Osteocyte (in vitro differentiated cells): ENCODE measurements around the gene TMEM217. TPM values are rescaled to one million over a fixed set of nuclear protein-coding genes. Genes with fewer than 3 reads are reported as not detected.
"Not testable (repeated sequence)": the region's sequence is repeated elsewhere in the genome, so short reads cannot be mapped to it uniquely, and the experiment has no call there.

ENCODE experiments used
- DNase-seq: peaks from one replicate; pipeline ENCODE4 v3.0.0; 2021; ENCODE audit warnings: mixed read lengths; ENCODE audit not compliant: unreplicated experiment; ENCODE audit errors: extremely low spot score
- H3K27ac Mint-ChIP-seq: one replicate; pipeline ENCODE4 v1.8.0; 2021; ENCODE audit warnings: mild to moderate bottlenecking, mixed read lengths; ENCODE audit not compliant: unreplicated experiment
- H3K27me3 Mint-ChIP-seq: one replicate; pipeline ENCODE4 v1.8.0; 2021; ENCODE audit warnings: mixed read lengths; ENCODE audit not compliant: unreplicated experiment
- H3K36me3 Mint-ChIP-seq: one replicate; pipeline ENCODE4 v1.8.0; 2021; ENCODE audit warnings: mixed read lengths; ENCODE audit not compliant: unreplicated experiment
- H3K4me1 Mint-ChIP-seq: one replicate; pipeline ENCODE4 v1.8.0; 2021; ENCODE audit warnings: mixed read lengths; ENCODE audit not compliant: unreplicated experiment
- H3K4me3 Mint-ChIP-seq: one replicate; pipeline ENCODE4 v1.8.0; 2021; ENCODE audit warnings: mild to moderate bottlenecking, moderate library complexity, mixed read lengths; ENCODE audit not compliant: unreplicated experiment
- H3K9me3 Mint-ChIP-seq: one replicate; pipeline ENCODE4 v1.8.0; 2021; ENCODE audit warnings: mixed read lengths; ENCODE audit not compliant: unreplicated experiment
- total RNA-seq: library from RNA; stranded (reverse); gene quantifications from 2 replicates; pipeline ENCODE4 v1.2.1, GENCODE V29; 2021
- TF ChIP-seq, protein P1 (sequence below): fragments of 200-600 bp; sonication (generic); IDR thresholded peaks from 2 replicates; pipeline ENCODE4 v1.5.0; 2021; ENCODE audit warnings: antibody characterized with exemption, mild to moderate bottlenecking, moderate library complexity

Gene TMEM217
- total RNA-seq, 1 donor from 2014 or later, result 3.5 TPM

DNA sequence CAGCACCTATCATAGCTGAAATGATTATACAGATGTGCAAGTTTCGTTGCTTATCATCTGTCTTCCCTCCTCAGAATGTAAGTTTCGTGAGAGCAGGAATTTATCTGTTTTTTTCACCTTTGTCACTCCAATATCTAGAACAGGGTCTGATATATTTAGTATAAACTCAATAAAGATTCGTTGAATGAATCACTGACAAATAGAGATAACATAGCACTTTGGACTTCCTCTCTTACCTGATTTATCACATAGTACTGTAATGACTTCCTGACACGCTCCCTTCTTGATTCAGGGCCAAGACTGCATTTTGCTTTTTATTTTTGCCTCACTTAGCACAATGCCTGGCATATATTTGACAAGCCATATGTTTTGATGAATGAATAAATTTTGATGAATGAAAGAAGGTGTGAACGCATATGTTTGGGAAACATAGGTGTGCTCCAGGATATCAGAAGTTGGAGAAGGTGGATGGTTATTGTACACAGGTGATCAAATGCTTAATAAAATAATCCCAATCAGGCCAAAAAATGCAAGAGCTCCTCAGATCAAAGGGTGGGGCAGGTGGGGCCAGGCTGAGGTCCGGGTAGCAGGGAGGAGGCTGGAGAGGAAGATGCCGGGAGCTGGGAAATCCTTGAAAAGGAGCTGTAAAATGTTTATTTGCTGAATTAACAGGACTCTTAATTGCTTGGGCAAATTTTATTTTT is 55.0 kb downstream of the TMEM217 start:
- DNase-seq, result no peak
- Mint-ChIP-seq H3K36me3 (no peaks in the 10 kb centered on the region), H3K4me3 (no peak overlapping the region), H3K27me3 (peaks cover 16% of the 10 kb centered on the region), H3K9me3 (no peaks in the 10 kb centered on the region), H3K27ac (no peak overlapping the region), H3K4me1 (no peaks in the 10 kb centered on the region)
- TF ChIP-seq, protein P1, sequence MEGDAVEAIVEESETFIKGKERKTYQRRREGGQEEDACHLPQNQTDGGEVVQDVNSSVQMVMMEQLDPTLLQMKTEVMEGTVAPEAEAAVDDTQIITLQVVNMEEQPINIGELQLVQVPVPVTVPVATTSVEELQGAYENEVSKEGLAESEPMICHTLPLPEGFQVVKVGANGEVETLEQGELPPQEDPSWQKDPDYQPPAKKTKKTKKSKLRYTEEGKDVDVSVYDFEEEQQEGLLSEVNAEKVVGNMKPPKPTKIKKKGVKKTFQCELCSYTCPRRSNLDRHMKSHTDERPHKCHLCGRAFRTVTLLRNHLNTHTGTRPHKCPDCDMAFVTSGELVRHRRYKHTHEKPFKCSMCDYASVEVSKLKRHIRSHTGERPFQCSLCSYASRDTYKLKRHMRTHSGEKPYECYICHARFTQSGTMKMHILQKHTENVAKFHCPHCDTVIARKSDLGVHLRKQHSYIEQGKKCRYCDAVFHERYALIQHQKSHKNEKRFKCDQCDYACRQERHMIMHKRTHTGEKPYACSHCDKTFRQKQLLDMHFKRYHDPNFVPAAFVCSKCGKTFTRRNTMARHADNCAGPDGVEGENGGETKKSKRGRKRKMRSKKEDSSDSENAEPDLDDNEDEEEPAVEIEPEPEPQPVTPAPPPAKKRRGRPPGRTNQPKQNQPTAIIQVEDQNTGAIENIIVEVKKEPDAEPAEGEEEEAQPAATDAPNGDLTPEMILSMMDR, result no peak

DNA sequence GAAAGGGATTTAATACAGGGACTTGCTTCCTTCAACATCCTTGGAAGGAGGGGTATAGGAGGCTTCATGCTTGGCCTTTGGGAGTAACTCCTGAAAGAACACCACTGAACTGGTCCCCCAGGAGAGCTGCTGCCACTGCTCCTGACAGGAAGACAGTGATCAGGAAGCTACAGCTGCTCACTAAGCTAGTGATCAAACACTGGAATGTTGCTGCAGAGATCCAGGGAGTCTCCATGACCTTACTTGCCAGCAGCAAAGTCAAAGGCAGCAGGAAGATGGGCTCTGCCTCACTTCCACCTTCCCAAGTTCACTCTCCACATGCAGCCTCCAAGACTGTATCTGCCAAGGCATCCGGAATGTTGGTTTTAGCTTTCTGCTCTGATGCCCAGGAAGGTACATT is 56.2 kb downstream of the TMEM217 start:
- Mint-ChIP-seq H3K36me3 (no peaks in the 10 kb centered on the region), H3K27ac (no peak overlapping the region), H3K4me1 (no peaks in the 10 kb centered on the region), H3K9me3 (no peaks in the 10 kb centered on the region), H3K4me3 (no peak overlapping the region), H3K27me3 (peaks cover 16% of the 10 kb centered on the region)
- TF ChIP-seq, protein P1, result no peak
- no peak for DNase-seq

DNA sequence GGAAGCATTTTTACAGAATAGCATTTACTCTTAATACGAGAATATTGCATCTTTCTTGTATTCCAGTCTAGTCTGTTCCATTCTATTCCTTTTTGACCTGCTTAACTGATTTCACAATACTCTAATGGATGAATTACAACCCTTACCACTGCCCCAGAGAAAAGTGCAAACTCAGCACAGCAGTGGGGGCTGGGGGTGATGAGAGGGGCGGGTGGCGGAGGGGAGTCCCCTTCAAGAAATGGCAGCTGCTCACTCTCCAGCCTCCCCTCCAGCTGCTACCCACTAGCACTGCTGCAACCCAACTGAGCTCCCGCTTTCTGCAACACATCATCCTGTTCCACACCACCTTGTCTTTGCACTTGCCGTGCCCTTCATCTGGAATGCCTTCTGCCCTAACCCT is 57.9 kb downstream of the TMEM217 start:
- Mint-ChIP-seq H3K36me3 (no peaks in the 10 kb centered on the region), H3K4me3 (no peak overlapping the region), H3K27ac (no peak overlapping the region), H3K27me3 (peaks cover 16% of the 10 kb centered on the region), H3K9me3 (no peaks in the 10 kb centered on the region), H3K4me1 (no peaks in the 10 kb centered on the region)
- DNase-seq, result no peak
- TF ChIP-seq, protein P1, result no peak

DNA sequence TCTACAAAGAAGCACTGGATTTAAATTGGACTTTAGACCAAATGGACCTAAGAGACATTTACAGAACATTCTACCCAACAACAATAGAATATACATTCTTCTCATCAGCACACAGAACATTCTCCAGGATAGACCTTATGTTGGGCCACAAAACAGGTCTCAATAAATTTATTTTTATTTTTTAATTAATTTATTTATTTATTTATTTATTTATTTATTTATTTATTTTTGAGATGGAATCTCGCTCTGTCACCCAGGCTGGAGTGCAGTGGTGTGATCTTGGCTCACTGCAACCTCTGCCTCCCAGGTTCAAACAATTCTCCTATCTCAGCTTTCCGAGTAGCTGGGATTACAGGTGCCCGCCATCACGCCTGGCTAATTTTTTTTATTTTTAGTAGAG is 61.5 kb downstream of the TMEM217 start:
- not testable (repeated sequence) for H3K4me1 Mint-ChIP-seq, H3K36me3 Mint-ChIP-seq, H3K27ac Mint-ChIP-seq, H3K4me3 Mint-ChIP-seq, DNase-seq, H3K9me3 Mint-ChIP-seq
- peaks cover 13% of the 10 kb centered on the region for H3K27me3 Mint-ChIP-seq

DNA sequence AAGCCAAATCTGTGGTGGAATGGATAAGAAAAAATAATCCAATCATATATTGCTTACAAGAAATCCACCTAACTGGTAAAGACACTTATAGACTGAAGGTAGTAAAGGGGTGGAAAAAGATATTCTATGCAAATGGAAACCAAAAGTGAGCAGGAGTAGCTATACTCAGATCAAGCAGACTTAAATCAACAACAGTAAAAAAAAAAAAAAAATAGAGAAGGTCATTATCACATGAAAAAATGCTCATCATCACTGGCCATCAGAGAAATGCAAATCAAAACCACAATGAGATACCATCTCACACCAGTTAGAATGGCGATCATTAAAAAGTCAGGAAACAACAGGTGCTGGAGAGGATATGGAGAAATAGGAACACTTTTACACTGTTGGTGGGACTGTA is 63.1 kb downstream of the TMEM217 start:
- not testable (repeated sequence) for H3K36me3 Mint-ChIP-seq, H3K27ac Mint-ChIP-seq, DNase-seq, H3K9me3 Mint-ChIP-seq, H3K4me3 Mint-ChIP-seq, H3K27me3 Mint-ChIP-seq
- H3K4me1 Mint-ChIP-seq, result peaks cover 10% of the 10 kb centered on the region

DNA sequence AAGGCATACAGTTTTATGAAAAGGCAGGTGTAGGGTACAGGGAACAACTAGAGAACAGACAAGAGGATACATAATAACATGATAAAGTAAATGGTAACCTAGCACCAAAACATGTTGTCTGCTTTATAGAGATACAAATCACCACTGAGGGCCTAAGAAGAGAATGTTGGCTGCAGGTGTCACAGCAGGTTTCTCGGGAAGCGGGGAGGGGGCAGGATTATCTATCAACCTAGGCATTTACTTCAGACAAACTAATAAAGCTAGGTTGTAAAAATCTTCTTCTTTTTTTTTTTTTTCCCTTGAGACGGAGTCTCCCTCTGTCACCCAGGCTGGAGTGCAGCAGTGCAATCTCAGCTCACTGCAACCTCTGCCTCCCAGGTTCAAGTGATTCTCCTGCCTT is 65.3 kb downstream of the TMEM217 start:
- TF ChIP-seq, protein P1, result no peak
- Mint-ChIP-seq H3K4me1 (peaks cover 10% of the 10 kb centered on the region), H3K4me3 (no peak overlapping the region), H3K27ac (no peak overlapping the region), H3K27me3 (no peaks in the 10 kb centered on the region), H3K9me3 (no peaks in the 10 kb centered on the region), H3K36me3 (no peaks in the 10 kb centered on the region)
- no peak for DNase-seq
